Measurements from ENCODE around the gene CTBP2.

Gene CTBP2

DNA sequence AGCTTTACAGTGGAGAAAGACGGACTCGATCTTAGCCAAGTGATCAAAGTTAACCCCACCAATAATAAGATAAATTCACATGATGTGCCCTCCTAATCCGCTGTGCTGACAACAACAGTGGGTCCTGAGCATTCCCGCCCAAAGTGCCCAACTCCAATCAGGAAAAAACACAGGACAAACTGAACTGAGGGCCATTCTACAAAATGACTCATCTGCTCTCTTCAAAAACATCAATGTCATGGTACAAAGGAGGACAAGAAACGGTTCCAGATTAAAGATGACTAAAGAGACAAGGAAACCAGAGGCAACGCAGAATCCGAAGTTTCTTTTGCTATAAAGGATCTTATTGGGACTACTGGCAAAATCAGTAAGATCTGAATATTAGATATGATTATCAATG, 79.4 kb downstream of the CTBP2 start:
- no peak for DNase-seq (ENCODE audit: low read depth in 2 of 2)
- TF ChIP-seq, protein P1, sequence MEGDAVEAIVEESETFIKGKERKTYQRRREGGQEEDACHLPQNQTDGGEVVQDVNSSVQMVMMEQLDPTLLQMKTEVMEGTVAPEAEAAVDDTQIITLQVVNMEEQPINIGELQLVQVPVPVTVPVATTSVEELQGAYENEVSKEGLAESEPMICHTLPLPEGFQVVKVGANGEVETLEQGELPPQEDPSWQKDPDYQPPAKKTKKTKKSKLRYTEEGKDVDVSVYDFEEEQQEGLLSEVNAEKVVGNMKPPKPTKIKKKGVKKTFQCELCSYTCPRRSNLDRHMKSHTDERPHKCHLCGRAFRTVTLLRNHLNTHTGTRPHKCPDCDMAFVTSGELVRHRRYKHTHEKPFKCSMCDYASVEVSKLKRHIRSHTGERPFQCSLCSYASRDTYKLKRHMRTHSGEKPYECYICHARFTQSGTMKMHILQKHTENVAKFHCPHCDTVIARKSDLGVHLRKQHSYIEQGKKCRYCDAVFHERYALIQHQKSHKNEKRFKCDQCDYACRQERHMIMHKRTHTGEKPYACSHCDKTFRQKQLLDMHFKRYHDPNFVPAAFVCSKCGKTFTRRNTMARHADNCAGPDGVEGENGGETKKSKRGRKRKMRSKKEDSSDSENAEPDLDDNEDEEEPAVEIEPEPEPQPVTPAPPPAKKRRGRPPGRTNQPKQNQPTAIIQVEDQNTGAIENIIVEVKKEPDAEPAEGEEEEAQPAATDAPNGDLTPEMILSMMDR (IDR thresholded peaks at IDR 0.05; ENCODE audit: low read depth, low read length): no peak

DNA sequence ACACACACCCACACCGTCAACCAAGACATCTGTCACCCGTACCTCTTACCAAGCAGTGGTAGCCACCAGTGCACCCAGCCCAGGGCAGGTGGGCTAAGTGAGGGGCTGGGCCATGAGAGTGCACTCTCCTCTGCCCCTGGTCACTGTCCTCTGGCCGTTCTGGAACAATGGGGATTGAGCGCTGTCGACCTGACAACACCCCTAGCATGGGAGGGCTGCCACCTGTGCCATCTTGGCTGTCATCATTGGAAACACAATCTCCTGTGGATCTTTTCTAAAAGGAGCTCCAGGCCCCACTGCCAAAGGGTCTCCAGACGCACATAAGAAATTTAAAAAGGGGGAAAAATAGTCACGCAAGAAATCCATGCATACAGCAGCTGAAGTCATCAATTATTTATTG, 80.1 kb downstream of the CTBP2 start:
- DNase-seq (ENCODE audit: low read depth in 2 of 2): no peak
- TF ChIP-seq, protein P1 (IDR thresholded peaks at IDR 0.05; ENCODE audit: low read depth, low read length): no peak

More for the DNA sequence above, 79.4 kb downstream of the CTBP2 start:
- H3K4me3 ChIP-seq (replicated peaks in 1 of 2; ENCODE audit: low read depth in 2 of 2, low read length in 2 of 2): no peak overlapping the region

DNA sequence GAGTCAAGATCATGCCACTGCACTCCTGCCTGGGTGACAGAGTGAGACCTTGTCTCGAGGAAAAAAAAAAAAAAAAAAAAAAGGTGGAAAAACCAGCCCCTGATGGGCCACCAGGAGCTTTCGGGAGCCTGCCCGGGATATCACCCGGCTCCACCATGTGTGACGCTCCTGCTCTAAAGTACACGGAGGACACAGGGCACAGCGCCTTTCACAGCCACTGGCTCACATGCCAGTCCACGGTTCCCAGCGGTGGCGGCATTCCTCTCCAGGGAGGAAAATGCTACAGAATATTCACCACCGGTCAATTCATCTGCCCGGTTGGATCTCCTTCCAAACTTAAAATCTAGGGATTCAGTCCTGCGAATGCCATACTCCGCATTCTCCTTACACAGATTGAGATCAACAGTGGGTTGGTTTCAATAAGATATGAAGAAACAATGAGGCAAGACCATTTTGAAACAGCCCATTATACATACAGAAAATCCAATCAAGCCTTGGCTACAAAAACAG, 81.2 kb downstream of the CTBP2 start:
- TF ChIP-seq, protein P1 (IDR thresholded peaks at IDR 0.05; ENCODE audit: low read depth, low read length): no peak
- DNase-seq (ENCODE audit: low read depth in 2 of 2): no peak

More for the DNA sequence above, 80.1 kb downstream of the CTBP2 start:
- H3K4me3 ChIP-seq (replicated peaks in 1 of 2; ENCODE audit: low read depth in 2 of 2, low read length in 2 of 2): no peak overlapping the region

DNA sequence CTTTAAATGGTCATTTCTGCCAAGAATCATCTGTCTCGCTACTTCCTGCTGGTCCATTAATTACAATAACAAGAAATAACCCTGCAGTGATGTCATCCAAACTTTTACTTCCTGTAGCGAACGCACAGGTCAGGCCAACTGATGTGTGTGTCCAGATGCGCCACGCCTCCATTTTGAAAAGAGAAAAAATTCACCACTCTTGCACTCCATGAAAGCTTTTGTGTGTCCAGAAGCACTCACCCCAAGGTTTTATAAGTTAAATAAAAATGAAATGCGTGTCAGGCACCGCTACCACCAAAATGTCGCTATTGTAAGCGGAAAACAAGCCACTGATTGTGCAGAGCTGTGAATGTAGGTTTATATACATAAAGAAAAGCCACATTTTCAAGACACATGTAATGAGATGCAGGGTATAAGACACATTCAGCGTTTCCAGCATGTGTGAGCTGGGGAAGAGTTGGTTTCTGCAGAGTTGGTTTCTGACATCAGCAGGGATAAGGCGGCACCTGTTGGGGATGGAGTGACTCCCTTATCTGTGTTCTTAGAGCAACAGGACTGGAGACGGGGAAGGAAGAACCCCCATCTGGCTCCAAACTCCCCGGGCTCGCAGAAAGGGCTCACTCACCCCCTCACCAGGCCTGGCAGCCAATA, 83.3 kb downstream of the CTBP2 start:
- DNase-seq (ENCODE audit: low read depth in 2 of 2): peak; percentile 29 to 70
- H3K4me3 ChIP-seq (replicated peaks in 1 of 2; ENCODE audit: low read depth in 2 of 2, low read length in 2 of 2): no peak overlapping the region
- TF ChIP-seq, protein P1 (IDR thresholded peaks at IDR 0.05; ENCODE audit: low read depth, low read length): no peak

More for the DNA sequence above, 81.2 kb downstream of the CTBP2 start:
- H3K4me3 ChIP-seq (replicated peaks in 1 of 2; ENCODE audit: low read depth in 2 of 2, low read length in 2 of 2): no peak overlapping the region

DNA sequence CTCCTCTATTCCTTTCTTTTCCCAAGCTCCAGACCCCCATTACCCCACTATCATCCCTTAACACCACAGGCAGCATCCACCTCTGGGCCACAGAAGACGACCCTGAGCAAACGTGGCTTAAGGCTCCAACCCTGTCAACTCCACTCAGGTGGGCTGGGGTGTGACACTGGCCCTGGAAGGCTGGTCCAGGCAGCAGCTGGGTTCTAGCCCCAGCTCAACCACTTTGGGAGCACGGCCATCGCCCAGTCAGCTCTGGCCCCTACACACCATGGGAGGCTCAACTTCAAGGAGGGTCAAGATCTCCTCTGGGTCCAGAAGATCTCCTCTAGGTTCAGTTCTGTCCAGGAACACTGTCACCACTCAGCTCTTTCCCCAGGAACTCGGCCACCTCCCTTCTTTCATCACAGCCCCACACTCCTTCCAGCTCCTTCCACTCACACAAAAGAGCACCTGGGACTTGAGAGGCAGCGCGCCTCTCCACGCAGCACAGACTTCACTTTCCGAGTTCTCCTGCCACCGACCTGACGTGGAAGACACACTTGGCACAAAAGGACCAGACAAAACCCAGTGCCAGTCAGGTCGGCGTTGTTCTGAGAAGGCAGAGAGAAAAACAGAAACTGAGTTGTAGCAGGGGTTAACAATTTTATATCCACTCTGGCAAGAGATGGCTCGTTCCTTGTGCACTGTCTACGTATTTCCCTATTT, 84.1 kb downstream of the CTBP2 start:
- DNase-seq (ENCODE audit: low read depth in 2 of 2): no peak
- no peak overlapping the region for H3K4me3 ChIP-seq (replicated peaks in 1 of 2; ENCODE audit: low read depth in 2 of 2, low read length in 2 of 2)

DNA sequence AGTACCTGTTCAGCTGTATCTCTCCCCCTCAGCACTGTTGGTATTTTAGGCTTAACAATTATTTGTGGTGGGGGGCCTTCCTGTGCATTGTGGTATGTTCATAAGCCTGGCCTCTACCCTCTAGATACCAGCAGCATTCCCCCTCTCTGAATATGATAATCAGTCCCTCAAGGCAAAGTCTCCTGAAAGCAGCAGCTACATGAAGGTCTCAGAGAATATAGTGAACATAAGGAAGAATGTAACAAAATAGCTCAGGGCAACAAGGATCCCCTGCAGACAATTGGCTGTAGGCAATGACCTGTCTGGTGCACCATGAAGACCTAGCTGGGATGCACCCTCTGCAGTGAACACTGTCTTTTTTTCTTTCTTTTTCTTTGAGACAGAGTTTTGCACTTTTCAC, 86.4 kb downstream of the CTBP2 start:
- TF ChIP-seq, protein P1 (IDR thresholded peaks at IDR 0.05; ENCODE audit: low read depth, low read length): no peak
- H3K4me3 ChIP-seq (replicated peaks in 1 of 2; ENCODE audit: low read depth in 2 of 2, low read length in 2 of 2): no peak overlapping the region
- DNase-seq (ENCODE audit: low read depth in 2 of 2): no peak

More for the DNA sequence above, 84.1 kb downstream of the CTBP2 start:
- TF ChIP-seq, protein P1 (IDR thresholded peaks at IDR 0.05; ENCODE audit: low read depth, low read length): no peak
